Spleen (tissue), 7 donors: ENCODE results near the gene AAGAB.

ENCODE experiments used
- POLR2A ChIP-seq, 3 donors: fragments of 450-650 bp; IDR thresholded peaks; one replicate each; pipeline ENCODE4 v1.5.1; 2017; ENCODE audit warnings: antibody characterized with exemption in 3 of 3, mild to moderate bottlenecking in 1 of 3
- POLR2AphosphoS5 ChIP-seq, 3 donors: sonication (generic); formaldehyde crosslinking; IDR thresholded peaks; one replicate each; pipeline ENCODE4 v1.5.1; 2017; ENCODE audit warnings: antibody characterized with exemption in 3 of 3
- TF ChIP-seq, protein P1 (sequence below), 11 experiments: fragments of 200-600 bp in 7 of 11; fragments of 450-650 bp in 4 of 11; sonication (generic) in 4 of 11; IDR thresholded peaks in 8 of 11; conservative IDR thresholded peaks in 3 of 11; 1 replicate in 7 of 11; 2 replicates in 4 of 11; pipeline versions ENCODE4 v1.4.0 to v1.8.0; 2016 to 2021; ENCODE audit warnings: antibody characterized with exemption in 11 of 11, inconsistent platforms in 4 of 11, mild to moderate bottlenecking in 1 of 11
- donor health status: DM: no; HTN: no; CAD: no; lungs with moderate emphysema.
- donor health status: DM: no; HTN: no; CAD: no.
- donor health status: DM: no; HTN: no; CAD: no.

DNA sequence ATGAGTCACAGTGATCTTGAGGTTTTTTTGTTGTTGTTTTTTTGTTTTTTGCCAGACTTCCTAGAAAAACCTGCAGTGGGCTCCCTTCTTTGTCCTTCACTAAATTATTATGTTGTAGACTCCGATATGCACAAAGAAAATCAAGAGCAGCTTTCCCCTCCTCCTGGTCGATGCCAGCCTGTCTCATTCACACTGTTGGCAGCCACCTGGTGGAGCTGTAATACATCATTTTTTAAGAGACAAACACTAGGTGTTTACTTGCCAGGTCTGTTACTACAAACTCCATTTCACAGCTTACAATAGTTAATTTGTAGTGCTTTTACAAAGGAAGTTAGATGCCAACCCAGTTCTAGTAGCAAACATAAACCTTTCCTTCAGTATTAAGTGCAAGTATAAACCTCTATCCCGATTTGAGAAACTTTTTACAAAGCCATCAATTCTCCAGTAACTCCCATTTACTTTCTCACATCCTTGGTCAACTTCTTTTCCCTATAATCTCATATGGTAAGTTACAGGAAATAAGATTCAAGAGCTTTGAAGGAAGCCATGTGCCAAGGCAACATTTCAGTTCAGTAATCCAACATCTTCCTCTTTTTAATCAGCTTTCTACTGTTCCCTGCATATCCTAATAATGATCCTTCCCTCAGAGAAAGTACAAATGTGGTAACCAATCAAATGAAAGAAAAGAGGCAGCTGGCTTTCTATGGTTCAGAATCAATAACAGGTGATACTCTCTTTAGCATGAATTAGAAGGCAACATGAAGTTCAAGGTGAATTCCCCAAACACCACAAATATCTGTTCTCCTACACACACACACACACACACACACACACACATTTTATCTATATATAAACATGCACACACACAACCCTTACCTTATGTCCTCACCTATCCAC is 14.0 kb downstream of the AAGAB start:
- TF ChIP-seq, protein P1, sequence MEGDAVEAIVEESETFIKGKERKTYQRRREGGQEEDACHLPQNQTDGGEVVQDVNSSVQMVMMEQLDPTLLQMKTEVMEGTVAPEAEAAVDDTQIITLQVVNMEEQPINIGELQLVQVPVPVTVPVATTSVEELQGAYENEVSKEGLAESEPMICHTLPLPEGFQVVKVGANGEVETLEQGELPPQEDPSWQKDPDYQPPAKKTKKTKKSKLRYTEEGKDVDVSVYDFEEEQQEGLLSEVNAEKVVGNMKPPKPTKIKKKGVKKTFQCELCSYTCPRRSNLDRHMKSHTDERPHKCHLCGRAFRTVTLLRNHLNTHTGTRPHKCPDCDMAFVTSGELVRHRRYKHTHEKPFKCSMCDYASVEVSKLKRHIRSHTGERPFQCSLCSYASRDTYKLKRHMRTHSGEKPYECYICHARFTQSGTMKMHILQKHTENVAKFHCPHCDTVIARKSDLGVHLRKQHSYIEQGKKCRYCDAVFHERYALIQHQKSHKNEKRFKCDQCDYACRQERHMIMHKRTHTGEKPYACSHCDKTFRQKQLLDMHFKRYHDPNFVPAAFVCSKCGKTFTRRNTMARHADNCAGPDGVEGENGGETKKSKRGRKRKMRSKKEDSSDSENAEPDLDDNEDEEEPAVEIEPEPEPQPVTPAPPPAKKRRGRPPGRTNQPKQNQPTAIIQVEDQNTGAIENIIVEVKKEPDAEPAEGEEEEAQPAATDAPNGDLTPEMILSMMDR (IDR thresholded peaks at IDR 0.05 in 8 of 11, conservative IDR thresholded peaks at IDR 0.05 in 3 of 11), result peak in 1 of 11 experiments; percentile 12
- TF ChIP-seq POLR2AphosphoS5 (IDR thresholded peaks at IDR 0.05), result no peak
- no peak for TF ChIP-seq POLR2A (IDR thresholded peaks at IDR 0.05)
